ENCODE data around the gene MYH15.

GRCh38 chr3:108338901-108339545, 171.4 kb downstream of the MYH15 start:
- TF ChIP-seq, protein P1, sequence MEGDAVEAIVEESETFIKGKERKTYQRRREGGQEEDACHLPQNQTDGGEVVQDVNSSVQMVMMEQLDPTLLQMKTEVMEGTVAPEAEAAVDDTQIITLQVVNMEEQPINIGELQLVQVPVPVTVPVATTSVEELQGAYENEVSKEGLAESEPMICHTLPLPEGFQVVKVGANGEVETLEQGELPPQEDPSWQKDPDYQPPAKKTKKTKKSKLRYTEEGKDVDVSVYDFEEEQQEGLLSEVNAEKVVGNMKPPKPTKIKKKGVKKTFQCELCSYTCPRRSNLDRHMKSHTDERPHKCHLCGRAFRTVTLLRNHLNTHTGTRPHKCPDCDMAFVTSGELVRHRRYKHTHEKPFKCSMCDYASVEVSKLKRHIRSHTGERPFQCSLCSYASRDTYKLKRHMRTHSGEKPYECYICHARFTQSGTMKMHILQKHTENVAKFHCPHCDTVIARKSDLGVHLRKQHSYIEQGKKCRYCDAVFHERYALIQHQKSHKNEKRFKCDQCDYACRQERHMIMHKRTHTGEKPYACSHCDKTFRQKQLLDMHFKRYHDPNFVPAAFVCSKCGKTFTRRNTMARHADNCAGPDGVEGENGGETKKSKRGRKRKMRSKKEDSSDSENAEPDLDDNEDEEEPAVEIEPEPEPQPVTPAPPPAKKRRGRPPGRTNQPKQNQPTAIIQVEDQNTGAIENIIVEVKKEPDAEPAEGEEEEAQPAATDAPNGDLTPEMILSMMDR (IDR thresholded peaks at IDR 0.05) = no peak
- no peak for TF ChIP-seq POLR2AphosphoS5 (IDR thresholded peaks at IDR 0.05)

Measured in breast epithelium (tissue), 3 donors.